HepG2 (cell line): Measurements from ENCODE around the gene PLD1. TPM values are rescaled to one million over a fixed set of nuclear protein-coding genes. Genes with fewer than 3 reads are reported as not detected.

Experiments used
- FOXC1 ChIP-seq: sonication (generic); formaldehyde crosslinking; IDR thresholded peaks from 2 replicates; pipeline ENCODE4 v1.8.0; 2022; ENCODE audit warnings: mild to moderate bottlenecking, missing genetic modification reagents, borderline replicate concordance
- KDM5A ChIP-seq: fragments of 200-600 bp; sonication (generic); IDR thresholded peaks from 2 replicates; pipeline ENCODE4 v1.7.0; 2018; ENCODE audit warnings: antibody characterized with exemption, mild to moderate bottlenecking, low read length, borderline replicate concordance
- KLF6 ChIP-seq: IDR thresholded peaks from 2 replicates; pipeline ENCODE4 v1.8.0; 2016; ENCODE audit warnings: missing biosample characterization, missing genetic modification reagents
- LCORL ChIP-seq, 2 experiments: fragments of 450-650 bp in 1 of 2; sonication (generic) in 1 of 2; formaldehyde crosslinking in 1 of 2; IDR thresholded peaks; 2 replicates each; pipeline versions ENCODE4 v1.5.0 to v1.6.1; 2017 to 2020; ENCODE audit warnings: antibody characterized with exemption in 1 of 2, missing genetic modification reagents in 1 of 2
- MAFF ChIP-seq: IDR thresholded peaks from 2 replicates; pipeline ENCODE4 v1.6.1; 2011; ENCODE audit warnings: low read depth, low read length, improper control_type of control experiment
- MTA1 ChIP-seq: sonication (generic); formaldehyde crosslinking; IDR thresholded peaks from 2 replicates; pipeline ENCODE4 v1.4.0; 2020; ENCODE audit warnings: missing genetic modification reagents, mild to moderate bottlenecking, borderline replicate concordance
- MTA3 ChIP-seq: sonication (generic); formaldehyde crosslinking; IDR thresholded peaks from 2 replicates; pipeline ENCODE4 v1.4.0; 2020; ENCODE audit warnings: missing genetic modification reagents
- RBM22 ChIP-seq: fragments of 200-400 bp; formaldehyde crosslinking; optimal IDR thresholded peaks from 2 replicates; pipeline ENCODE3; 2017; ENCODE audit warnings: mild to moderate bottlenecking, low read length, moderate library complexity
- RFX1 ChIP-seq: fragments of 450-650 bp; IDR thresholded peaks from 2 replicates; pipeline ENCODE4 v1.6.1; 2017
- RFXAP ChIP-seq: sonication (generic); formaldehyde crosslinking; IDR thresholded peaks from 2 replicates; pipeline ENCODE4 v1.4.0; 2020; ENCODE audit warnings: missing genetic modification reagents, borderline replicate concordance
- ZEB1 ChIP-seq: IDR thresholded peaks from 2 replicates; pipeline ENCODE4 v1.6.1; 2012; ENCODE audit warnings: mild to moderate bottlenecking, low read depth, inconsistent platforms; ENCODE audit not compliant: insufficient replicate concordance
- ZNF10 ChIP-seq: sonication (generic); formaldehyde crosslinking; IDR thresholded peaks from 2 replicates; pipeline ENCODE4 v1.4.0; 2020; ENCODE audit warnings: mild to moderate bottlenecking, low read depth, missing genetic modification reagents, borderline replicate concordance
- ZNF12 ChIP-seq: sonication (generic); formaldehyde crosslinking; IDR thresholded peaks from 2 replicates; pipeline ENCODE4 v1.5.0; 2020; ENCODE audit warnings: missing genetic modification reagents
- ZNF121 ChIP-seq: sonication (generic); formaldehyde crosslinking; IDR thresholded peaks from 2 replicates; pipeline ENCODE4 v1.5.0; 2020; ENCODE audit warnings: mild to moderate bottlenecking, missing genetic modification reagents
- ZNF331 ChIP-seq: sonication (generic); formaldehyde crosslinking; IDR thresholded peaks from 2 replicates; pipeline ENCODE4 v1.4.0; 2020; ENCODE audit warnings: missing genetic modification reagents
- ZNF430 ChIP-seq: sonication (generic); formaldehyde crosslinking; IDR thresholded peaks from 2 replicates; pipeline ENCODE4 v1.9.0; 2021; ENCODE audit warnings: mild to moderate bottlenecking, missing genetic modification reagents
- ZNF468 ChIP-seq: sonication (generic); formaldehyde crosslinking; IDR thresholded peaks from 2 replicates; pipeline ENCODE4 v1.8.0; 2022; ENCODE audit warnings: mild to moderate bottlenecking, moderate library complexity, missing genetic modification reagents
- ZNF552 ChIP-seq: sonication (generic); formaldehyde crosslinking; IDR thresholded peaks from 2 replicates; pipeline ENCODE4 v1.9.0; 2022; ENCODE audit warnings: missing genetic modification reagents, mild to moderate bottlenecking, borderline replicate concordance
- ZNF747 ChIP-seq: sonication (generic); formaldehyde crosslinking; IDR thresholded peaks from 2 replicates; pipeline ENCODE4 v1.8.1; 2023; ENCODE audit warnings: missing genetic modification reagents, mild to moderate bottlenecking, borderline replicate concordance
- ZNF841 ChIP-seq: sonication (generic); formaldehyde crosslinking; IDR thresholded peaks from 2 replicates; pipeline ENCODE4 v1.8.1; 2023; ENCODE audit warnings: missing genetic modification reagents, borderline replicate concordance
- polyA plus RNA-seq, 8 experiments: library from polyadenylated mRNA; depleted of rRNA in 3 of 8; stranded (reverse) in 7 of 8; unstranded in 1 of 8; fragments of >200 nt; fragmentation: Illumina TruSeq in 4 of 8; extraction: Trizol in 4 of 8; gene quantifications; 2 replicates each; pipeline versions ENCODE4 v1.2.1 to v1.2.3, GENCODE V29; 2011 to 2016; ENCODE audit warnings: low read depth in 4 of 8, missing spikeins in 1 of 8, mixed read lengths in 1 of 8; ENCODE audit not compliant: insufficient read depth in 1 of 8
- total RNA-seq, 5 experiments: library from RNA; depleted of rRNA; stranded (reverse); fragments of >200 nt; fragmentation: Illumina TruSeq; extraction: Trizol; gene quantifications; 2 replicates each; pipeline ENCODE4 v1.2.3, GENCODE V29; 2016; ENCODE audit warnings: low read depth in 1 of 5
- TF ChIP-seq, protein P1 (sequence below), 2 experiments: sonication (generic) in 1 of 2; formaldehyde crosslinking in 1 of 2; IDR thresholded peaks; 2 replicates each; pipeline versions ENCODE4 v1.6.1 to v1.9.0; 2014 to 2022; ENCODE audit warnings: antibody characterized with exemption in 1 of 2, borderline replicate concordance in 1 of 2, inconsistent platforms in 1 of 2, low read depth in 1 of 2, missing genetic modification reagents in 1 of 2
- TF ChIP-seq, protein P2 (sequence below): sonication (generic); formaldehyde crosslinking; IDR thresholded peaks from 2 replicates; pipeline ENCODE4 v1.5.0; 2020; ENCODE audit warnings: missing genetic modification reagents, mild to moderate bottlenecking, borderline replicate concordance

The PLD1 gene
- total and polyA plus RNA-seq, 2 of the 13 experiments (the other 11 are each of a cell fraction or from before 2014, with no cell fraction given): 27.1 to 59.4 TPM

DNA sequence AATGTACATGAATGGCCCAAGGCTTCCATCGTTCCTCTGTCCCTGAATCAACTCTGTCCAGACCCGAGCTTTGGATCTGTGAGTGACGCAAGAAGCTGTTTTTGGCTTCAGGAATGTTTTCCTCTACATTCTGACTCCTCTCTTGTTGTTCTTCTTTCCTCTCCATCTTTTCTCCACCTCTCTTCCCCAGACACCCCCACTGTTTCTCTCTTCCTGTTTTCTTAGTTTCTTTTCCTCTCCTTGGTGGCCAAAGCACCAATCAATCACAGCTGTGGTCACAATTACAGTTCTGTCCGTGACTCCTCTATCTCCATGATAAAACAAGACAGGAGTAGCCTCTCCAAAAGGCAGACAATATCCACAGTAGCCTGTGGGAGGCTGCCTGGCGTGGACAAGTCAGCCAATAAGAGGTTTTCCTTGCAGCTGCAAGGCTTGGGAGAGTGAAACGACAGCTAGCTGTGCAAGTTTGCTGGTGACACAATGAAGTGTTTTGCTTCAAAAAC, 28.0 kb upstream of the PLD1 start (continued):
- TF ChIP-seq, protein P1, sequence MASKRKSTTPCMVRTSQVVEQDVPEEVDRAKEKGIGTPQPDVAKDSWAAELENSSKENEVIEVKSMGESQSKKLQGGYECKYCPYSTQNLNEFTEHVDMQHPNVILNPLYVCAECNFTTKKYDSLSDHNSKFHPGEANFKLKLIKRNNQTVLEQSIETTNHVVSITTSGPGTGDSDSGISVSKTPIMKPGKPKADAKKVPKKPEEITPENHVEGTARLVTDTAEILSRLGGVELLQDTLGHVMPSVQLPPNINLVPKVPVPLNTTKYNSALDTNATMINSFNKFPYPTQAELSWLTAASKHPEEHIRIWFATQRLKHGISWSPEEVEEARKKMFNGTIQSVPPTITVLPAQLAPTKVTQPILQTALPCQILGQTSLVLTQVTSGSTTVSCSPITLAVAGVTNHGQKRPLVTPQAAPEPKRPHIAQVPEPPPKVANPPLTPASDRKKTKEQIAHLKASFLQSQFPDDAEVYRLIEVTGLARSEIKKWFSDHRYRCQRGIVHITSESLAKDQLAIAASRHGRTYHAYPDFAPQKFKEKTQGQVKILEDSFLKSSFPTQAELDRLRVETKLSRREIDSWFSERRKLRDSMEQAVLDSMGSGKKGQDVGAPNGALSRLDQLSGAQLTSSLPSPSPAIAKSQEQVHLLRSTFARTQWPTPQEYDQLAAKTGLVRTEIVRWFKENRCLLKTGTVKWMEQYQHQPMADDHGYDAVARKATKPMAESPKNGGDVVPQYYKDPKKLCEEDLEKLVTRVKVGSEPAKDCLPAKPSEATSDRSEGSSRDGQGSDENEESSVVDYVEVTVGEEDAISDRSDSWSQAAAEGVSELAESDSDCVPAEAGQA (IDR thresholded peaks at IDR 0.05; ENCODE audit: low read depth): no peak
- TF ChIP-seq, protein P1 (CRISPR knock-in tag; IDR thresholded peaks at IDR 0.05; ENCODE audit: borderline replicate concordance): no peak
- 0 out of 2 replicates have a peak, but pooled peaks have one; percentile 20 for TF ChIP-seq ZNF12 (CRISPR knock-in tag)
- TF ChIP-seq ZNF331: no peak; the same call in 1 of the 2 replicates
- TF ChIP-seq ZNF121 (CRISPR knock-in tag): no peak
- TF ChIP-seq KDM5A: no peak
- 0 out of 2 replicates have a peak, but pooled peaks have one; percentile 49 for TF ChIP-seq RFXAP
- TF ChIP-seq RFX1: no peak
- TF ChIP-seq, protein P2, sequence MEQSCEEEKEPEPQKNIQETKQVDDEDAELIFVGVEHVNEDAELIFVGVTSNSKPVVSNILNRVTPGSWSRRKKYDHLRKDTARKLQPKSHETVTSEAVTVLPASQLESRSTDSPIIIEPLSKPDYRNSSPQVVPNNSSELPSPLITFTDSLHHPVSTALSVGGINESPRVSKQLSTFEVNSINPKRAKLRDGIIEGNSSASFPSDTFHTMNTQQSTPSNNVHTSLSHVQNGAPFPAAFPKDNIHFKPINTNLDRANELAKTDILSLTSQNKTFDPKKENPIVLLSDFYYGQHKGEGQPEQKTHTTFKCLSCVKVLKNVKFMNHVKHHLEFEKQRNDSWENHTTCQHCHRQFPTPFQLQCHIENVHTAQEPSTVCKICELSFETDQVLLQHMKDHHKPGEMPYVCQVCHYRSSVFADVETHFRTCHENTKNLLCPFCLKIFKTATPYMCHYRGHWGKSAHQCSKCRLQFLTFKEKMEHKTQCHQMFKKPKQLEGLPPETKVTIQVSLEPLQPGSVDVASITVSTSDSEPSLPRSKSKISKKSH: no peak
- TF ChIP-seq ZNF552: no peak
- TF ChIP-seq FOXC1 (CRISPR knock-in tag): no peak
- TF ChIP-seq MTA1: no peak
- TF ChIP-seq ZNF430 (CRISPR knock-in tag): 0 out of 2 replicates have a peak, but pooled peaks have one; percentile 27
- TF ChIP-seq ZNF841 (CRISPR knock-in tag): no peak
- no peak for TF ChIP-seq RBM22
- no peak for TF ChIP-seq MAFF
- no peak for TF ChIP-seq ZNF468 (CRISPR knock-in tag)
- TF ChIP-seq LCORL (IDR thresholded peaks at IDR 0.05): peak; percentile 98
- TF ChIP-seq LCORL (CRISPR knock-in tag; IDR thresholded peaks at IDR 0.05): peak; percentile 96
- TF ChIP-seq ZNF747 (CRISPR knock-in tag): no peak
- no peak for TF ChIP-seq KLF6 (CRISPR knock-in tag)
- no peak for TF ChIP-seq ZNF10
- TF ChIP-seq MTA3: no peak
- no peak for TF ChIP-seq ZEB1
